HEK293 (cell line): ENCODE results near the gene PRMT5.

ENCODE experiments used
- ATF2 ChIP-seq: fragments of 450-650 bp; formaldehyde crosslinking; IDR thresholded peaks from 2 replicates; pipeline ENCODE4 v1.5.1; 2016; ENCODE audit warnings: missing biosample characterization, missing genetic modification characterization, low read depth
- KLF16 ChIP-seq: fragments of 450-650 bp; formaldehyde crosslinking; IDR thresholded peaks from 2 replicates; pipeline ENCODE4 v1.5.1; 2017; ENCODE audit warnings: missing biosample characterization, missing genetic modification characterization
- MYNN ChIP-seq: fragments of 450-650 bp; formaldehyde crosslinking; IDR thresholded peaks from 2 replicates; pipeline ENCODE4 v1.5.1; 2016; ENCODE audit warnings: missing biosample characterization, missing genetic modification characterization, borderline replicate concordance
- RBAK ChIP-seq: fragments of 450-650 bp; formaldehyde crosslinking; IDR thresholded peaks from 2 replicates; pipeline ENCODE4 v1.5.1; 2016; ENCODE audit warnings: missing biosample characterization, missing genetic modification characterization
- TCF7L2 ChIP-seq: IDR thresholded peaks from 2 replicates; pipeline ENCODE4 v1.6.1; 2011; ENCODE audit warnings: low read depth, mild to moderate bottlenecking, inconsistent platforms, low read length, moderate library complexity, borderline replicate concordance
- WT1 ChIP-seq: fragments of 450-650 bp; formaldehyde crosslinking; IDR thresholded peaks from 2 replicates; pipeline ENCODE4 v1.5.1; 2016; ENCODE audit warnings: missing biosample characterization, missing genetic modification characterization
- ZNF121 ChIP-seq: fragments of 450-650 bp; formaldehyde crosslinking; IDR thresholded peaks from 2 replicates; pipeline ENCODE4 v1.5.1; 2016; ENCODE audit warnings: missing biosample characterization, missing genetic modification characterization
- ZNF169 ChIP-seq: fragments of 450-650 bp; formaldehyde crosslinking; IDR thresholded peaks from 2 replicates; pipeline ENCODE4 v1.5.1; 2016; ENCODE audit warnings: missing biosample characterization, missing genetic modification characterization
- ZNF18 ChIP-seq: fragments of 450-650 bp; formaldehyde crosslinking; IDR thresholded peaks from 2 replicates; pipeline ENCODE4 v1.5.1; 2016; ENCODE audit warnings: missing biosample characterization, missing genetic modification characterization
- ZNF221 ChIP-seq: fragments of 450-650 bp; formaldehyde crosslinking; IDR thresholded peaks from 2 replicates; pipeline ENCODE4 v1.5.1; 2017; ENCODE audit warnings: missing biosample characterization, missing genetic modification characterization, borderline replicate concordance
- ZNF23 ChIP-seq: fragments of 450-650 bp; formaldehyde crosslinking; IDR thresholded peaks from 2 replicates; pipeline ENCODE4 v1.5.1; 2016; ENCODE audit warnings: missing biosample characterization, missing genetic modification characterization, borderline replicate concordance
- ZNF529 ChIP-seq: fragments of 450-650 bp; formaldehyde crosslinking; IDR thresholded peaks from 2 replicates; pipeline ENCODE4 v1.5.1; 2017; ENCODE audit warnings: missing genetic modification characterization, missing biosample characterization; ENCODE audit not compliant: insufficient replicate concordance
- ZNF549 ChIP-seq: fragments of 450-650 bp; IDR thresholded peaks from 2 replicates; pipeline ENCODE4 v1.5.1; 2018; ENCODE audit warnings: missing biosample characterization, missing genetic modification characterization, mild to moderate bottlenecking, inconsistent platforms, moderate library complexity
- ZNF621 ChIP-seq: fragments of 450-650 bp; formaldehyde crosslinking; IDR thresholded peaks from 2 replicates; pipeline ENCODE4 v1.5.1; 2017; ENCODE audit warnings: missing biosample characterization, missing genetic modification characterization
- ZNF629 ChIP-seq: fragments of 450-650 bp; formaldehyde crosslinking; IDR thresholded peaks from 2 replicates; pipeline ENCODE4 v1.5.1; 2017; ENCODE audit warnings: missing biosample characterization, missing genetic modification characterization
- ZNF658 ChIP-seq: fragments of 450-650 bp; formaldehyde crosslinking; IDR thresholded peaks from 2 replicates; pipeline ENCODE4; 2016; ENCODE audit warnings: missing biosample characterization, missing genetic modification characterization
- ZNF704 ChIP-seq: fragments of 450-650 bp; formaldehyde crosslinking; IDR thresholded peaks from 2 replicates; pipeline ENCODE4 v1.5.1; 2016; ENCODE audit warnings: missing biosample characterization, missing genetic modification characterization
- ZNF776 ChIP-seq: fragments of 450-650 bp; formaldehyde crosslinking; IDR thresholded peaks from 2 replicates; pipeline ENCODE4 v1.5.0; 2017; ENCODE audit warnings: missing biosample characterization, missing genetic modification characterization, borderline replicate concordance
- ZSCAN30 ChIP-seq: fragments of 450-650 bp; IDR thresholded peaks from 2 replicates; pipeline ENCODE4 v1.5.1; 2018; ENCODE audit warnings: missing biosample characterization, mild to moderate bottlenecking, missing genetic modification characterization, moderate library complexity
- TF ChIP-seq, protein P1 (sequence below): fragments of 450-650 bp; formaldehyde crosslinking; IDR thresholded peaks from 2 replicates; pipeline ENCODE4 v1.5.1; 2016; ENCODE audit warnings: missing biosample characterization, missing genetic modification characterization
- TF ChIP-seq, protein P2 (sequence below): fragments of 450-650 bp; formaldehyde crosslinking; IDR thresholded peaks from 2 replicates; pipeline ENCODE4 v1.5.1; 2017; ENCODE audit warnings: missing biosample characterization, missing genetic modification characterization
- TF ChIP-seq, protein P3 (sequence below): fragments of 450-650 bp; formaldehyde crosslinking; IDR thresholded peaks from 2 replicates; pipeline ENCODE4 v1.5.1; 2016; ENCODE audit warnings: missing biosample characterization, missing genetic modification characterization
- TF ChIP-seq, protein P4 (sequence below): fragments of 450-650 bp; formaldehyde crosslinking; optimal IDR thresholded peaks from 2 replicates; pipeline ENCODE3; 2016; ENCODE audit warnings: missing biosample characterization, mild to moderate bottlenecking, missing genetic modification characterization
- TF ChIP-seq, protein P5 (sequence below): fragments of 450-650 bp; formaldehyde crosslinking; IDR thresholded peaks from 2 replicates; pipeline ENCODE4 v1.5.1; 2017; ENCODE audit warnings: missing biosample characterization, missing genetic modification characterization

Gene PRMT5

GRCh38 chr14:22871224-22872032 lies 57.7 kb downstream of the PRMT5 start, which contains the start of gene LRP10 (continued):
- TF ChIP-seq, protein P1, sequence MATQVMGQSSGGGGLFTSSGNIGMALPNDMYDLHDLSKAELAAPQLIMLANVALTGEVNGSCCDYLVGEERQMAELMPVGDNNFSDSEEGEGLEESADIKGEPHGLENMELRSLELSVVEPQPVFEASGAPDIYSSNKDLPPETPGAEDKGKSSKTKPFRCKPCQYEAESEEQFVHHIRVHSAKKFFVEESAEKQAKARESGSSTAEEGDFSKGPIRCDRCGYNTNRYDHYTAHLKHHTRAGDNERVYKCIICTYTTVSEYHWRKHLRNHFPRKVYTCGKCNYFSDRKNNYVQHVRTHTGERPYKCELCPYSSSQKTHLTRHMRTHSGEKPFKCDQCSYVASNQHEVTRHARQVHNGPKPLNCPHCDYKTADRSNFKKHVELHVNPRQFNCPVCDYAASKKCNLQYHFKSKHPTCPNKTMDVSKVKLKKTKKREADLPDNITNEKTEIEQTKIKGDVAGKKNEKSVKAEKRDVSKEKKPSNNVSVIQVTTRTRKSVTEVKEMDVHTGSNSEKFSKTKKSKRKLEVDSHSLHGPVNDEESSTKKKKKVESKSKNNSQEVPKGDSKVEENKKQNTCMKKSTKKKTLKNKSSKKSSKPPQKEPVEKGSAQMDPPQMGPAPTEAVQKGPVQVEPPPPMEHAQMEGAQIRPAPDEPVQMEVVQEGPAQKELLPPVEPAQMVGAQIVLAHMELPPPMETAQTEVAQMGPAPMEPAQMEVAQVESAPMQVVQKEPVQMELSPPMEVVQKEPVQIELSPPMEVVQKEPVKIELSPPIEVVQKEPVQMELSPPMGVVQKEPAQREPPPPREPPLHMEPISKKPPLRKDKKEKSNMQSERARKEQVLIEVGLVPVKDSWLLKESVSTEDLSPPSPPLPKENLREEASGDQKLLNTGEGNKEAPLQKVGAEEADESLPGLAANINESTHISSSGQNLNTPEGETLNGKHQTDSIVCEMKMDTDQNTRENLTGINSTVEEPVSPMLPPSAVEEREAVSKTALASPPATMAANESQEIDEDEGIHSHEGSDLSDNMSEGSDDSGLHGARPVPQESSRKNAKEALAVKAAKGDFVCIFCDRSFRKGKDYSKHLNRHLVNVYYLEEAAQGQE (tag by site-specific recombination) = no peak
- TF ChIP-seq ZNF629 = peak; percentile 84
- TF ChIP-seq ZNF621 (tag by site-specific recombination) = no peak
- no peak for TF ChIP-seq RBAK
- no peak for TF ChIP-seq ZNF169 (tag by site-specific recombination)
- no peak for TF ChIP-seq WT1 (tag by site-specific recombination)
- TF ChIP-seq ZNF121 (tag by site-specific recombination) = no peak
- TF ChIP-seq, protein P2, sequence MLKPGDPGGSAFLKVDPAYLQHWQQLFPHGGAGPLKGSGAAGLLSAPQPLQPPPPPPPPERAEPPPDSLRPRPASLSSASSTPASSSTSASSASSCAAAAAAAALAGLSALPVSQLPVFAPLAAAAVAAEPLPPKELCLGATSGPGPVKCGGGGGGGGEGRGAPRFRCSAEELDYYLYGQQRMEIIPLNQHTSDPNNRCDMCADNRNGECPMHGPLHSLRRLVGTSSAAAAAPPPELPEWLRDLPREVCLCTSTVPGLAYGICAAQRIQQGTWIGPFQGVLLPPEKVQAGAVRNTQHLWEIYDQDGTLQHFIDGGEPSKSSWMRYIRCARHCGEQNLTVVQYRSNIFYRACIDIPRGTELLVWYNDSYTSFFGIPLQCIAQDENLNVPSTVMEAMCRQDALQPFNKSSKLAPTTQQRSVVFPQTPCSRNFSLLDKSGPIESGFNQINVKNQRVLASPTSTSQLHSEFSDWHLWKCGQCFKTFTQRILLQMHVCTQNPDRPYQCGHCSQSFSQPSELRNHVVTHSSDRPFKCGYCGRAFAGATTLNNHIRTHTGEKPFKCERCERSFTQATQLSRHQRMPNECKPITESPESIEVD (tag by site-specific recombination) = no peak
- peak; percentile 38; the same call in 1 of the 2 replicates for TF ChIP-seq KLF16 (tag by site-specific recombination)
- no peak for TF ChIP-seq ZSCAN30 (tag by site-specific recombination)
- TF ChIP-seq, protein P3, sequence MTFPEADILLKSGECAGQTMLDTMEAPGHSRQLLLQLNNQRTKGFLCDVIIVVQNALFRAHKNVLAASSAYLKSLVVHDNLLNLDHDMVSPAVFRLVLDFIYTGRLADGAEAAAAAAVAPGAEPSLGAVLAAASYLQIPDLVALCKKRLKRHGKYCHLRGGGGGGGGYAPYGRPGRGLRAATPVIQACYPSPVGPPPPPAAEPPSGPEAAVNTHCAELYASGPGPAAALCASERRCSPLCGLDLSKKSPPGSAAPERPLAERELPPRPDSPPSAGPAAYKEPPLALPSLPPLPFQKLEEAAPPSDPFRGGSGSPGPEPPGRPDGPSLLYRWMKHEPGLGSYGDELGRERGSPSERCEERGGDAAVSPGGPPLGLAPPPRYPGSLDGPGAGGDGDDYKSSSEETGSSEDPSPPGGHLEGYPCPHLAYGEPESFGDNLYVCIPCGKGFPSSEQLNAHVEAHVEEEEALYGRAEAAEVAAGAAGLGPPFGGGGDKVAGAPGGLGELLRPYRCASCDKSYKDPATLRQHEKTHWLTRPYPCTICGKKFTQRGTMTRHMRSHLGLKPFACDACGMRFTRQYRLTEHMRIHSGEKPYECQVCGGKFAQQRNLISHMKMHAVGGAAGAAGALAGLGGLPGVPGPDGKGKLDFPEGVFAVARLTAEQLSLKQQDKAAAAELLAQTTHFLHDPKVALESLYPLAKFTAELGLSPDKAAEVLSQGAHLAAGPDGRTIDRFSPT = peak; percentile 87
- TF ChIP-seq ZNF658 (tag by site-specific recombination) = no peak
- TF ChIP-seq TCF7L2 = no peak
- TF ChIP-seq, protein P4, sequence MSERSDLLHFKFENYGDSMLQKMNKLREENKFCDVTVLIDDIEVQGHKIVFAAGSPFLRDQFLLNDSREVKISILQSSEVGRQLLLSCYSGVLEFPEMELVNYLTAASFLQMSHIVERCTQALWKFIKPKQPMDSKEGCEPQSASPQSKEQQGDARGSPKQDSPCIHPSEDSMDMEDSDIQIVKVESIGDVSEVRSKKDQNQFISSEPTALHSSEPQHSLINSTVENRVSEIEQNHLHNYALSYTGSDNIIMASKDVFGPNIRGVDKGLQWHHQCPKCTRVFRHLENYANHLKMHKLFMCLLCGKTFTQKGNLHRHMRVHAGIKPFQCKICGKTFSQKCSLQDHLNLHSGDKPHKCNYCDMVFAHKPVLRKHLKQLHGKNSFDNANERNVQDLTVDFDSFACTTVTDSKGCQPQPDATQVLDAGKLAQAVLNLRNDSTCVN (tag by site-specific recombination) = peak; percentile 85
- no peak for TF ChIP-seq ZNF529 (tag by site-specific recombination)
- no peak for TF ChIP-seq ZNF18 (tag by site-specific recombination)
- TF ChIP-seq ZNF704 (tag by site-specific recombination) = 0 out of 2 replicates have a peak, but pooled peaks have one; percentile 36
- TF ChIP-seq ZNF221 (tag by site-specific recombination) = no peak
- TF ChIP-seq, protein P5, sequence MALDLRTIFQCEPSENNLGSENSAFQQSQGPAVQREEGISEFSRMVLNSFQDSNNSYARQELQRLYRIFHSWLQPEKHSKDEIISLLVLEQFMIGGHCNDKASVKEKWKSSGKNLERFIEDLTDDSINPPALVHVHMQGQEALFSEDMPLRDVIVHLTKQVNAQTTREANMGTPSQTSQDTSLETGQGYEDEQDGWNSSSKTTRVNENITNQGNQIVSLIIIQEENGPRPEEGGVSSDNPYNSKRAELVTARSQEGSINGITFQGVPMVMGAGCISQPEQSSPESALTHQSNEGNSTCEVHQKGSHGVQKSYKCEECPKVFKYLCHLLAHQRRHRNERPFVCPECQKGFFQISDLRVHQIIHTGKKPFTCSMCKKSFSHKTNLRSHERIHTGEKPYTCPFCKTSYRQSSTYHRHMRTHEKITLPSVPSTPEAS (tag by site-specific recombination) = no peak
- TF ChIP-seq ATF2 (tag by site-specific recombination) = no peak
- TF ChIP-seq ZNF23 (tag by site-specific recombination) = no peak
- no peak for TF ChIP-seq ZNF549 (tag by site-specific recombination)
- TF ChIP-seq ZNF776 (tag by site-specific recombination) = no peak
- TF ChIP-seq MYNN = no peak
